Fibroblast of lung (primary cell): Measurements from ENCODE around the gene ZMAT3.

Source experiments
- EZH2 ChIP-seq: IDR thresholded peaks from 2 replicates; pipeline ENCODE4 v1.5.1; 2012; ENCODE audit warnings: low read length, control low read depth, mild to moderate bottlenecking; ENCODE audit errors: missing control alignments
- TF ChIP-seq, protein P1 (sequence below), 2 donors: IDR thresholded peaks in 1 of 2; conservative IDR thresholded peaks in 1 of 2; 1 replicate in 1 of 2; 2 replicates in 1 of 2; pipeline ENCODE4 v1.5.1; 2011 to 2012; ENCODE audit warnings: low read length in 2 of 2, control low read depth in 1 of 2, inconsistent platforms in 1 of 2, low read depth in 1 of 2, mild to moderate bottlenecking in 1 of 2

DNA sequence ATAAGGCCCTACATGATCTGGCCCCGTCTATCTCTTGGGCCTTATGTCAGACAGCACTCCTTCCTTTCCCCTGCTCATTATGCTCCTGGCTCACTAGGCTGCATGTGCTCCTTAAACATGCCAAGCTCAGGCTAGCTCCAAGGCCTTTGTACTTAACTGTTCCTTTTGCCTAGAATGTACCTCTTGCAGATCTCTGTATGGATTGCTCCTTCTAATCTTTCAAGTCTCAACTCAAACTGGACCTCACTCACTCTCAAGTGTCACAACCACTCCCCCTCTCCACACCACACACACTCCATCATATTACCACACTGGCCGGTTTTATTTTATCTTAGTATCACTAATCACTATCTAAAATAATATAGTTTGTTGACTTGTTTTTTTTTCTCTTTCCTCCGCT lies 36.4 kb downstream of the ZMAT3 start:
- TF ChIP-seq, protein P1, sequence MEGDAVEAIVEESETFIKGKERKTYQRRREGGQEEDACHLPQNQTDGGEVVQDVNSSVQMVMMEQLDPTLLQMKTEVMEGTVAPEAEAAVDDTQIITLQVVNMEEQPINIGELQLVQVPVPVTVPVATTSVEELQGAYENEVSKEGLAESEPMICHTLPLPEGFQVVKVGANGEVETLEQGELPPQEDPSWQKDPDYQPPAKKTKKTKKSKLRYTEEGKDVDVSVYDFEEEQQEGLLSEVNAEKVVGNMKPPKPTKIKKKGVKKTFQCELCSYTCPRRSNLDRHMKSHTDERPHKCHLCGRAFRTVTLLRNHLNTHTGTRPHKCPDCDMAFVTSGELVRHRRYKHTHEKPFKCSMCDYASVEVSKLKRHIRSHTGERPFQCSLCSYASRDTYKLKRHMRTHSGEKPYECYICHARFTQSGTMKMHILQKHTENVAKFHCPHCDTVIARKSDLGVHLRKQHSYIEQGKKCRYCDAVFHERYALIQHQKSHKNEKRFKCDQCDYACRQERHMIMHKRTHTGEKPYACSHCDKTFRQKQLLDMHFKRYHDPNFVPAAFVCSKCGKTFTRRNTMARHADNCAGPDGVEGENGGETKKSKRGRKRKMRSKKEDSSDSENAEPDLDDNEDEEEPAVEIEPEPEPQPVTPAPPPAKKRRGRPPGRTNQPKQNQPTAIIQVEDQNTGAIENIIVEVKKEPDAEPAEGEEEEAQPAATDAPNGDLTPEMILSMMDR (conservative IDR thresholded peaks at IDR 0.05 in 1 of 2, IDR thresholded peaks at IDR 0.05 in 1 of 2; ENCODE audit: low read depth in 1 of 2, low read length in 2 of 2) = no peak
- TF ChIP-seq EZH2 = no peak
